ENCODE measurements around the gene PHLDA1. TPM values are rescaled to one million over a fixed set of nuclear protein-coding genes. Genes with fewer than 3 reads are reported as not detected.

The PHLDA1 gene
- total and polyA plus RNA-seq, 2 of the 13 experiments (the other 11 are each of a cell fraction or from before 2014, with no cell fraction given): 33.8 to 41.0 TPM

GRCh38 chr12:76028571-76029277 lies 2.9 kb downstream of the PHLDA1 start:
- peak overlapping the region; percentile 97 to 99 (median 98) for H3K4me3 ChIP-seq (replicated peaks in 1 of 3; ENCODE audit: insufficient read depth in 1 of 3, low read depth in 2 of 3, low read length in 3 of 3)
- in situ Hi-C loops (cut with HindIII; ENCODE audit: extremely low pct_ligation_motif_present, low pct_unique_long_range_greater_than_20kb) (no loop called here), intact Hi-C loops (cut with micrococcal nuclease; ENCODE audit: unreplicated experiment) (loop anchor here (5.0 kb wide), 1 partner anchor 316 kb away; no protein-coding TSS in a partner anchor)
- peaks cover 0 to 3% of the 10 kb centered on the region in 2 experiments; a peak in 1 of 5 replicates for H3K27me3 ChIP-seq (ENCODE audit: control insufficient read depth in 1 of 2, insufficient read depth in 2 of 2, low read length in 2 of 2)
- peaks cover 51% of the 10 kb centered on the region for H3K4me1 ChIP-seq (ENCODE audit: insufficient read depth, low read length)
- POLR2A ChIA-PET: interaction anchor here (1.5 to 5.9 kb wide), 5 partner anchors 12 to 363 kb away, joined by 4 to 70 read pairs (median 8); no protein-coding TSS in a partner anchor
- H3K79me2 ChIP-seq (ENCODE audit: insufficient read depth, low read length): peaks cover 52% of the 10 kb centered on the region
- BruUV-seq (replicated peaks): no TSS peak
- CTCF ChIA-PET (ENCODE audit: low intra/inter-chr PET ratio, low total read pairs): no interaction called here
- 2% methylated on average over 3 of the region's 3 CpGs for WGBS (ENCODE audit: low lambda C conversion rate)
- no peaks in the 10 kb centered on the region for H3K9me3 ChIP-seq (ENCODE audit: low read length)
- DNase-seq (ENCODE audit: low spot score) (peak; percentile 51), FAIRE-seq (peak; percentile 75), ATAC-seq (no peak)
- peaks cover 6% of the 10 kb centered on the region for H4K20me1 ChIP-seq (ENCODE audit: insufficient read depth, low read length)
- peak overlapping the region; percentile 95 for H3K9ac ChIP-seq (ENCODE audit: insufficient read depth, low read depth, low read length)
- H3K27ac ChIP-seq (ENCODE audit: extremely low read length, insufficient read depth, low read length): peak overlapping the region; percentile 95
- H2AFZ ChIP-seq (ENCODE audit: low read length): no peak overlapping the region
- H3K36me3 ChIP-seq (replicated peaks in 1 of 2; ENCODE audit: control insufficient read depth in 1 of 2, insufficient read depth in 2 of 2, low read length in 2 of 2): no peaks in the 10 kb centered on the region; a peak in 2 of 5 replicates
- peak overlapping the region; percentile 77 for H3K4me2 ChIP-seq (ENCODE audit: low read depth, low read length)
- TF ChIP-seq ZSCAN22 (CRISPR knock-in tag; IDR thresholded peaks at IDR 0.05): no peak
- no peak for TF ChIP-seq CENPBD1 (CRISPR knock-in tag; IDR thresholded peaks at IDR 0.05; ENCODE audit: borderline replicate concordance, low read depth)
- no peak for TF ChIP-seq ZNF660 (CRISPR knock-in tag; IDR thresholded peaks at IDR 0.05; ENCODE audit: borderline replicate concordance, low read depth)
- TF ChIP-seq ZNF772 (CRISPR knock-in tag; IDR thresholded peaks at IDR 0.05): no peak
- TF ChIP-seq MXD3 (CRISPR knock-in tag; IDR thresholded peaks at IDR 0.05): no peak
- TF ChIP-seq RBM22 (optimal IDR thresholded peaks at IDR 0.05; ENCODE audit: low read length): peak; percentile 42
- peak; percentile 14; the same call in 1 of the 2 replicates for TF ChIP-seq ZGPAT (CRISPR knock-in tag; IDR thresholded peaks at IDR 0.05)
- TF ChIP-seq ZNF136 (CRISPR knock-in tag; IDR thresholded peaks at IDR 0.05; ENCODE audit: low read depth): no peak
- peak; percentile 15; the same call in 1 of the 2 replicates for TF ChIP-seq ARID5B (CRISPR knock-in tag; IDR thresholded peaks at IDR 0.05)
- peak; percentile 73 for TF ChIP-seq SRSF4 (IDR thresholded peaks at IDR 0.05; ENCODE audit: low read depth, low read length, poor library complexity, severe bottlenecking)
- TF ChIP-seq POLR2AphosphoS5 (IDR thresholded peaks at IDR 0.05; ENCODE audit: low read depth, low read length): peak; percentile 51
- peak; percentile 80 for TF ChIP-seq HNRNPL (IDR thresholded peaks at IDR 0.05; ENCODE audit: low read depth, low read length)
- TF ChIP-seq ZBTB42 (CRISPR knock-in tag; IDR thresholded peaks at IDR 0.05): no peak
- TF ChIP-seq REL (CRISPR knock-in tag; conservative IDR thresholded peaks at IDR 0.05): no peak
- TF ChIP-seq ZBTB25 (CRISPR knock-in tag; IDR thresholded peaks at IDR 0.05): no peak
- peak; percentile 63 for TF ChIP-seq HNF4A (CRISPR knock-in tag; IDR thresholded peaks at IDR 0.05)
